Psoas muscle (tissue), 8 donors: Measurements from ENCODE around the gene TSPYL1. TPM values are rescaled to one million over a fixed set of nuclear protein-coding genes. Genes with fewer than 3 reads are reported as not detected.

Experiments
- ATAC-seq, 4 donors: fragments of 200-7000 bp; cut with Tn5 transposase; one replicate each; pipeline ENCODE4 v1.9.1; 2020; ENCODE audit warnings: moderate library complexity in 3 of 4, mild to moderate bottlenecking in 2 of 4
- DNase-seq, 2 donors: peaks; one replicate each; pipeline ENCODE4 v3.0.0-alpha.2; 2020
- H3K27ac ChIP-seq: fragments of 200-600 bp; one replicate; pipeline ENCODE4 v1.8.0; 2022
- H3K27me3 ChIP-seq, 3 donors: fragments of 200-600 bp in 1 of 3; one replicate each; pipeline versions ENCODE4 v1.6.1 to v1.8.0; 2013 to 2022; ENCODE audit warnings: low read length in 2 of 3, mild to moderate bottlenecking in 2 of 3, moderate library complexity in 1 of 3; ENCODE audit not compliant: insufficient read depth in 3 of 3
- H3K36me3 ChIP-seq, 2 donors: fragments of 200-600 bp in 1 of 2; one replicate each; pipeline versions ENCODE4 v1.6.1 to v1.8.0; 2013 to 2022; ENCODE audit warnings: low read depth in 1 of 2, mild to moderate bottlenecking in 1 of 2, moderate library complexity in 1 of 2; ENCODE audit not compliant: insufficient read depth in 1 of 2
- H3K4me1 ChIP-seq: fragments of 200-600 bp; one replicate; pipeline ENCODE4 v1.8.0; 2022
- H3K4me3 ChIP-seq: fragments of 200-600 bp; one replicate; pipeline ENCODE4 v1.8.0; 2022; ENCODE audit warnings: mild to moderate bottlenecking
- H3K9me3 ChIP-seq: fragments of 200-600 bp; one replicate; pipeline ENCODE4 v1.8.0; 2022
- CTCF ChIP-seq: fragments of 200-600 bp; IDR thresholded peaks from one replicate; pipeline ENCODE4 v1.8.0; 2022; ENCODE audit warnings: antibody characterized with exemption
- WGBS, 3 donors: extraction: QIAGEN DNeasy Blood & Tissue Kit; methylation state at CpG; one replicate each; pipeline versions ENCODE4 v1.1.6 to v1.1.7; 2013; 5-methylcytosine and 5-hydroxymethylcytosine counted together
- intact Hi-C, 2 donors: fragments of 100-400 bp; cut with DNase I; formaldehyde crosslinking; loops; one replicate each; pipeline versions ENCODE4 v1.11.0 to v1.14.2; 2022
- long read RNA-seq, 2 donors: library from polyadenylated mRNA; unstranded; transcript quantifications; one replicate each; pipeline ENCODE4 v2.0.0, GENCODE V29; 2021
- polyA plus RNA-seq, 3 donors: library from polyadenylated mRNA; stranded (reverse); fragments of 200-250 nt; gene quantifications; one replicate each; pipeline ENCODE4 v1.2.3, GENCODE V29; 2013
- total RNA-seq, 4 donors: library from RNA; stranded (reverse); fragmentation: NEBNext Ultra II Directional in 2 of 4; extraction: Animal tissue kit (Norgen Biotek cat#: 25700) in 2 of 4; gene quantifications; one replicate each; pipeline versions ENCODE4 v1.2.1 to v1.2.4, GENCODE V29; 2021 to 2023
- donor health status: healthy with polysubstance abuse.
- donor health status: DM: no; HTN: no; CAD: no; lungs with moderate emphysema.
- donor health status: Bipolar disorder and iron deficiency.
- donor health status: healthy.
- donor health status: DM: yes; HTN: yes; CAD: no.
- donor health status: DM: no; HTN: no; CAD: no.
- donor health status: DM: no; HTN: no; CAD: no.
- donor health status: DM: yes; HTN: yes; CAD: no.

TSPYL1 gene
- total RNA-seq (100 to 1,000 TPM in 3 of 4 donors, 10 to 100 TPM in 1; 96.3 to 174 (median 130) TPM), polyA plus RNA-seq (10 to 100 TPM; 20.5 to 55.1 (median 23.3) TPM)
- long read RNA-seq, donor 1, transcript TSPYL1-201 (1 exons, 3,326 nt), result major isoform, 55 of 55 reads
- long read RNA-seq, donor 1, partial matches to known transcripts, result 0 of 55 reads
- long read RNA-seq, donor 1, other reads (novel, unspliced or antisense), result 0 of 55 reads
- long read RNA-seq, donor 2, transcript TSPYL1-201 (1 exons, 3,326 nt), result major isoform, 61 of 61 reads
- long read RNA-seq, donor 2, partial matches to known transcripts, result 0 of 61 reads
- long read RNA-seq, donor 2, other reads (novel, unspliced or antisense), result 0 of 61 reads

- TF ChIP-seq CTCF, result no peak
- peak within 1 kb of the TSS; percentile 91 for H3K4me3 ChIP-seq
- 0 to 1% (median 0%) methylated on average over 60 to 71 of the region's 71 CpGs for WGBS, 3 donors
- peak; percentile 94 to 97 for DNase-seq
- intact Hi-C loops, result loop anchor here (2.0 to 10.0 kb wide), 3 partner anchors 135 to 291 kb away; partner anchors contain the start of gene RWDD1 (in 1 of the 2)
- ATAC-seq, result peak; percentile 98 to 99 (median 98)
- no peaks in the 10 kb centered on the region for H3K9me3 ChIP-seq
- peaks cover 58% of the 10 kb centered on the region for H3K4me1 ChIP-seq
- peaks cover 0 to 10% of the 10 kb centered on the region in 2 donors for H3K36me3 ChIP-seq
- H3K27ac ChIP-seq, result peak within 1 kb of the TSS; percentile 96
- H3K27me3 ChIP-seq, result no peaks in the 10 kb centered on the region
Measured at GRCh38 chr6:116279232-116280160, at the start of gene TSPYL1. TSS of gene TSPYL1 (minus strand) at chr6:116279930. CDS start at chr6:116279830, 100 bp downstream.

- ATAC-seq (peak in 3 of 4 donors; percentile 41 to 76 (median 69)), DNase-seq (no peak)
- TF ChIP-seq CTCF, result no peak
- Histone ChIP-seq H3K9me3 (no peaks in the 10 kb centered on the region), H3K4me1 (peaks cover 24% of the 10 kb centered on the region), H3K27ac (peak overlapping the region; percentile 19), H3K4me3 (no peak overlapping the region), H3K27me3 (no peaks in the 10 kb centered on the region), H3K36me3 (no peaks in the 10 kb centered on the region)
- intact Hi-C loops, result no loop called here
Measured at GRCh38 chr6:116329156-116329555, 49.4 kb upstream of the TSPYL1 start.

GRCh38 chr6:116328528-116328903, 48.8 kb upstream of the TSPYL1 start:
- DNase-seq (no peak), ATAC-seq (peak in 1 of 4 donors; percentile 40)
- peak overlapping the region; percentile 19 for H3K27ac ChIP-seq
- no peaks in the 10 kb centered on the region for H3K27me3 ChIP-seq
- 66 to 87% (median 86%) methylated on average over 1 of the region's 1 CpG for whole genome bisulfite sequencing, 3 donors
- H3K4me3 ChIP-seq, result no peak overlapping the region
- H3K9me3 ChIP-seq, result no peaks in the 10 kb centered on the region
- peaks cover 24% of the 10 kb centered on the region for H3K4me1 ChIP-seq
- no peaks in the 10 kb centered on the region for H3K36me3 ChIP-seq
- TF ChIP-seq CTCF, result no peak
- intact Hi-C loops, result no loop called here

GRCh38 chr6:116327803-116328527, 48.2 kb upstream of the TSPYL1 start:
- no peak for DNase-seq
- no peaks in the 10 kb centered on the region for H3K27me3 ChIP-seq
- peaks cover 24% of the 10 kb centered on the region for H3K4me1 ChIP-seq
- no peaks in the 10 kb centered on the region for H3K9me3 ChIP-seq
- H3K4me3 ChIP-seq, result no peak overlapping the region
- H3K27ac ChIP-seq, result peak overlapping the region; percentile 19
- ATAC-seq, result no peak
- no peaks in the 10 kb centered on the region for H3K36me3 ChIP-seq
- intact Hi-C loops, result no loop called here
- no peak for TF ChIP-seq CTCF
- 76 to 79% (median 78%) methylated on average over 6 of the region's 6 CpGs for WGBS, 3 donors
